Spleen (tissue), 13 donors: Measurements from ENCODE around the gene TEX2. TPM values are rescaled to one million over a fixed set of nuclear protein-coding genes. Genes with fewer than 3 reads are reported as not detected.

Source experiments
- DNase-seq: peaks from one replicate; pipeline ENCODE4 v3.0.0-alpha.2; 2020
- H3K27ac ChIP-seq, 8 donors: fragments of 200-600 bp; sonication (generic) in 7 of 8; 1 replicate in 4 of 8; 2 replicates in 4 of 8; pipeline versions ENCODE4 v1.5.0 to v1.8.0; 2016 to 2021; ENCODE audit warnings: inconsistent platforms in 4 of 8, mild to moderate bottlenecking in 4 of 8, moderate library complexity in 1 of 8
- H3K27me3 ChIP-seq, 7 donors: fragments of 200-600 bp; sonication (generic) in 6 of 7; replicated peaks in 1 of 7; 1 replicate in 4 of 7; 2 replicates in 3 of 7; pipeline versions ENCODE4 v1.5.0 to v1.8.0; 2016 to 2021; ENCODE audit warnings: inconsistent platforms in 3 of 7, mild to moderate bottlenecking in 1 of 7
- H3K36me3 ChIP-seq, 6 donors: fragments of 200-600 bp; sonication (generic) in 5 of 6; 1 replicate in 4 of 6; 2 replicates in 2 of 6; pipeline versions ENCODE4 v1.5.0 to v1.8.0; 2016 to 2021; ENCODE audit warnings: inconsistent platforms in 2 of 6
- H3K4me1 ChIP-seq, 6 donors: fragments of 200-600 bp; sonication (generic) in 5 of 6; 1 replicate in 3 of 6; 2 replicates in 3 of 6; pipeline versions ENCODE4 v1.5.0 to v1.8.0; 2016 to 2021; ENCODE audit warnings: inconsistent platforms in 3 of 6
- H3K4me3 ChIP-seq, 8 donors: fragments of 200-600 bp; sonication (generic) in 7 of 8; 1 replicate in 4 of 8; 2 replicates in 4 of 8; pipeline versions ENCODE4 v1.5.0 to v1.8.0; 2016 to 2021; ENCODE audit warnings: inconsistent platforms in 4 of 8, mild to moderate bottlenecking in 4 of 8, moderate library complexity in 2 of 8
- H3K9me3 ChIP-seq, 8 donors: fragments of 200-600 bp; sonication (generic) in 7 of 8; 1 replicate in 4 of 8; 2 replicates in 4 of 8; pipeline versions ENCODE4 v1.5.0 to v1.8.0; 2016 to 2021; ENCODE audit warnings: inconsistent platforms in 4 of 8
- CTCF ChIP-seq, 11 experiments: fragments of 200-600 bp in 7 of 11; fragments of 450-650 bp in 4 of 11; sonication (generic) in 4 of 11; IDR thresholded peaks in 8 of 11; conservative IDR thresholded peaks in 3 of 11; 1 replicate in 7 of 11; 2 replicates in 4 of 11; pipeline versions ENCODE4 v1.4.0 to v1.8.0; 2016 to 2021; ENCODE audit warnings: antibody characterized with exemption in 11 of 11, inconsistent platforms in 4 of 11, mild to moderate bottlenecking in 1 of 11
- POLR2A ChIP-seq, 3 donors: fragments of 450-650 bp; IDR thresholded peaks; one replicate each; pipeline ENCODE4 v1.5.1; 2017; ENCODE audit warnings: antibody characterized with exemption in 3 of 3, mild to moderate bottlenecking in 1 of 3
- POLR2AphosphoS5 ChIP-seq, 3 donors: sonication (generic); formaldehyde crosslinking; IDR thresholded peaks; one replicate each; pipeline ENCODE4 v1.5.1; 2017; ENCODE audit warnings: antibody characterized with exemption in 3 of 3
- WGBS, 5 donors: extraction: QIAGEN DNeasy Blood & Tissue Kit in 3 of 5; methylation state at CpG; one replicate each; pipeline versions ENCODE4 v1.1.5 to v1.1.7; 2013 to 2018; 5-methylcytosine and 5-hydroxymethylcytosine counted together
- intact Hi-C: fragments of 100-400 bp; cut with DNase I; formaldehyde crosslinking; loops from one replicate; pipeline ENCODE4 v1.15.0; 2023; ENCODE audit warnings: low total_unique reads
- long read RNA-seq, 2 donors: transcript quantifications; one replicate each; lab custom pipeline, GENCODE V29; 2026
- polyA plus RNA-seq, 3 donors: library from polyadenylated mRNA; stranded (reverse); fragments of 200-250 nt; gene quantifications; one replicate each; pipeline ENCODE4 v1.2.1, GENCODE V29; 2013
- total RNA-seq, 7 donors: library from RNA; depleted of rRNA in 3 of 7; stranded (reverse); fragments of >200 nt in 3 of 7; fragmentation: NEBNext Ultra II Directional in 4 of 7; extraction: Animal tissue kit (Norgen Biotek cat#: 25700) in 4 of 7; gene quantifications; one replicate each; pipeline versions ENCODE4 v1.1.0 to v1.2.1, GENCODE V29; 2016 to 2021
- donor health status: healthy with polysubstance abuse.
- donor health status: DM: no; HTN: no; CAD: no; lungs with moderate emphysema.
- donor health status: DM: no; HTN: no; CAD: no.
- donor health status: Bipolar disorder and iron deficiency.
- donor health status: healthy.
- donor health status: DM: no; HTN: no; CAD: no.
- donor health status: DM: yes; HTN: yes; CAD: no.

TEX2 gene
- total RNA-seq (10 to 100 TPM; 22.3 to 44.5 (median 33.4) TPM), polyA plus RNA-seq (1 to 10 TPM; 3.0 to 6.7 (median 3.9) TPM)
- long read RNA-seq, donor 1, full-length matches to known transcripts = 1 of 1 reads
- long read RNA-seq, donor 1, partial matches to known transcripts = 0 of 1 reads
- long read RNA-seq, donor 1, other reads (novel, unspliced or antisense) = 0 of 1 reads
- long read RNA-seq, donor 2 = 0 reads

- Histone ChIP-seq H3K4me3 (peak within 1 kb of the TSS; percentile 89 to 97 (median 92)), H3K9me3 (no peaks in the 10 kb centered on the region), H3K27ac (peak within 1 kb of the TSS; percentile 78 to 95 (median 89)), H3K4me1 (peaks cover 0 to 44% (median 30%) of the 10 kb centered on the region in 6 donors), H3K36me3 (no peaks in the 10 kb centered on the region), H3K27me3 (no peaks in the 10 kb centered on the region)
- TF ChIP-seq CTCF (IDR thresholded peaks at IDR 0.05 in 8 of 11, conservative IDR thresholded peaks at IDR 0.05 in 3 of 11) = no peak
- no peak for TF ChIP-seq POLR2A (IDR thresholded peaks at IDR 0.05)
- TF ChIP-seq POLR2AphosphoS5 (IDR thresholded peaks at IDR 0.05) = peak; percentile 76 to 82 (median 80)
- WGBS, 5 donors = 0 to 2% (median 1%) methylated on average over 16 to 69 of the region's 69 CpGs
- intact Hi-C loops = no loop called here
- peak; percentile 97 for DNase-seq
These were observed at the start of gene TEX2 for GRCh38 chr17:64263000-64263766. TEX2 (minus strand) TSS chr17:64263260; CDS start chr17:64214217, 49,043 bp downstream.

GRCh38 chr17:64309710-64310109, 46.6 kb upstream of the TEX2 start:
- WGBS, 5 donors = 67 to 94% (median 81%) methylated on average over 4 of the region's 4 CpGs
- TF ChIP-seq POLR2A (IDR thresholded peaks at IDR 0.05) (no peak), POLR2AphosphoS5 (IDR thresholded peaks at IDR 0.05) (no peak), CTCF (IDR thresholded peaks at IDR 0.05 in 8 of 11, conservative IDR thresholded peaks at IDR 0.05 in 3 of 11) (no peak)

GRCh38 chr17:64309021-64309420, 46.0 kb upstream of the TEX2 start:
- H3K4me3 ChIP-seq = no peak overlapping the region
- WGBS, 5 donors = 62 to 90% (median 87%) methylated on average over 2 of the region's 2 CpGs
- H3K27ac ChIP-seq = no peak overlapping the region
- intact Hi-C loops = no loop called here
- peaks cover 0 to 23% (median 10%) of the 10 kb centered on the region in 6 donors for H3K4me1 ChIP-seq
- no peaks in the 10 kb centered on the region for H3K27me3 ChIP-seq
- TF ChIP-seq CTCF (IDR thresholded peaks at IDR 0.05 in 8 of 11, conservative IDR thresholded peaks at IDR 0.05 in 3 of 11) = no peak
- TF ChIP-seq POLR2A (IDR thresholded peaks at IDR 0.05) = no peak
- no peak for TF ChIP-seq POLR2AphosphoS5 (IDR thresholded peaks at IDR 0.05)
- H3K9me3 ChIP-seq = no peaks in the 10 kb centered on the region
- DNase-seq = no peak
- H3K36me3 ChIP-seq = no peaks in the 10 kb centered on the region

More at GRCh38 chr17:64309710-64310109, 46.6 kb upstream of the TEX2 start:
- Histone ChIP-seq H3K27me3 (no peaks in the 10 kb centered on the region), H3K36me3 (no peaks in the 10 kb centered on the region), H3K4me1 (peaks cover 0 to 28% (median 13%) of the 10 kb centered on the region in 6 donors), H3K4me3 (no peak overlapping the region), H3K9me3 (no peaks in the 10 kb centered on the region), H3K27ac (no peak overlapping the region)
- intact Hi-C loops = no loop called here
- no peak for DNase-seq

- Histone ChIP-seq H3K9me3 (no peaks in the 10 kb centered on the region), H3K4me3 (no peak overlapping the region), H3K27ac (no peak overlapping the region), H3K4me1 (peaks cover 0 to 21% (median 8%) of the 10 kb centered on the region in 6 donors), H3K36me3 (no peaks in the 10 kb centered on the region), H3K27me3 (no peaks in the 10 kb centered on the region)
- peak; percentile 86 for DNase-seq
- intact Hi-C loops = no loop called here
- 45 to 53% (median 47%) methylated on average over 11 of the region's 11 CpGs for WGBS, 5 donors
- TF ChIP-seq POLR2A (IDR thresholded peaks at IDR 0.05) = no peak
- peak; percentile 50 to 88 (median 80) for TF ChIP-seq CTCF (IDR thresholded peaks at IDR 0.05 in 8 of 11, conservative IDR thresholded peaks at IDR 0.05 in 3 of 11)
- no peak for TF ChIP-seq POLR2AphosphoS5 (IDR thresholded peaks at IDR 0.05)
These were observed 43.9 kb upstream of the TEX2 start for GRCh38 chr17:64306850-64307463.
